LNCAP (cell line): Measurements from ENCODE around the gene COL18A1.

Experiments used
- TF ChIP-seq, protein P1 (sequence below): fragments of 450-650 bp; IDR thresholded peaks from 2 replicates; pipeline ENCODE4 v1.5.1; 2017; ENCODE audit warnings: mild to moderate bottlenecking

COL18A1 gene

DNA sequence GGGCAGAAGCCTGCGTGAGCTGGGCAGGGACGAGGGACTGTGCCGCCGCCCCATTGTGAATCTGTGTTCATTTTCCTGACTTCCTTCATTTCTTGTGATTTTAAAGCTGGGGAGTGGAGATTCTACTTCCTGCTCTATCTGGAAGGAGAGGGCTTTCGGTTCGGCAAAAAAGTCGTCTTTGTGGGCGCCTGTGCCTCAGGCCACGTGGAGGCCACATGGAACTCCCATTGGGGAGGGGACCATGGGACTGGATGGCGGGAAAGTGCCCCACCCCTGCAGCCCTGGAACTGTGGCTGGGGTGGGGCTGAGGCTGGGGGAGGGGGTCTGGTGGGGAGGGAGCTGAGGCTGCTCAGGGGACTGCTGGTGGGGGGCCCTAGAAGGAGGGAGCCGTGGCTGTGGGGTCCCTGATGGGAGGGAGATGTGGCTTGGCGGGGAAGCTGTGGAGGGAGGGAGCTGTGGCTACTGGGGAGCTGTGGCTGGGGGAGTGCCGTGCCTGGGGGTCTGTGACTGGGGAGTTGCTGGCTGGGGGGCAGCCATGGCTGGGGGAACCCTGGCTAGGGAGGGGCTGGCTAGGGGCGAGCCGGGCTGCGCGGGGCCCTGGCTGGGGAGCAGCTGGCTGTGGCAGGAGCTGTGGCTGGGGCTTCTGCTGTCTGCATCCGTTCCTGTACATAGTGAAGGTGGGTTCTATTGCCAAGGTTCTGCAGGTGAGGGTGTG is 31.5 kb downstream of the COL18A1 start:
- TF ChIP-seq, protein P1, sequence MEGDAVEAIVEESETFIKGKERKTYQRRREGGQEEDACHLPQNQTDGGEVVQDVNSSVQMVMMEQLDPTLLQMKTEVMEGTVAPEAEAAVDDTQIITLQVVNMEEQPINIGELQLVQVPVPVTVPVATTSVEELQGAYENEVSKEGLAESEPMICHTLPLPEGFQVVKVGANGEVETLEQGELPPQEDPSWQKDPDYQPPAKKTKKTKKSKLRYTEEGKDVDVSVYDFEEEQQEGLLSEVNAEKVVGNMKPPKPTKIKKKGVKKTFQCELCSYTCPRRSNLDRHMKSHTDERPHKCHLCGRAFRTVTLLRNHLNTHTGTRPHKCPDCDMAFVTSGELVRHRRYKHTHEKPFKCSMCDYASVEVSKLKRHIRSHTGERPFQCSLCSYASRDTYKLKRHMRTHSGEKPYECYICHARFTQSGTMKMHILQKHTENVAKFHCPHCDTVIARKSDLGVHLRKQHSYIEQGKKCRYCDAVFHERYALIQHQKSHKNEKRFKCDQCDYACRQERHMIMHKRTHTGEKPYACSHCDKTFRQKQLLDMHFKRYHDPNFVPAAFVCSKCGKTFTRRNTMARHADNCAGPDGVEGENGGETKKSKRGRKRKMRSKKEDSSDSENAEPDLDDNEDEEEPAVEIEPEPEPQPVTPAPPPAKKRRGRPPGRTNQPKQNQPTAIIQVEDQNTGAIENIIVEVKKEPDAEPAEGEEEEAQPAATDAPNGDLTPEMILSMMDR, result no peak

DNA sequence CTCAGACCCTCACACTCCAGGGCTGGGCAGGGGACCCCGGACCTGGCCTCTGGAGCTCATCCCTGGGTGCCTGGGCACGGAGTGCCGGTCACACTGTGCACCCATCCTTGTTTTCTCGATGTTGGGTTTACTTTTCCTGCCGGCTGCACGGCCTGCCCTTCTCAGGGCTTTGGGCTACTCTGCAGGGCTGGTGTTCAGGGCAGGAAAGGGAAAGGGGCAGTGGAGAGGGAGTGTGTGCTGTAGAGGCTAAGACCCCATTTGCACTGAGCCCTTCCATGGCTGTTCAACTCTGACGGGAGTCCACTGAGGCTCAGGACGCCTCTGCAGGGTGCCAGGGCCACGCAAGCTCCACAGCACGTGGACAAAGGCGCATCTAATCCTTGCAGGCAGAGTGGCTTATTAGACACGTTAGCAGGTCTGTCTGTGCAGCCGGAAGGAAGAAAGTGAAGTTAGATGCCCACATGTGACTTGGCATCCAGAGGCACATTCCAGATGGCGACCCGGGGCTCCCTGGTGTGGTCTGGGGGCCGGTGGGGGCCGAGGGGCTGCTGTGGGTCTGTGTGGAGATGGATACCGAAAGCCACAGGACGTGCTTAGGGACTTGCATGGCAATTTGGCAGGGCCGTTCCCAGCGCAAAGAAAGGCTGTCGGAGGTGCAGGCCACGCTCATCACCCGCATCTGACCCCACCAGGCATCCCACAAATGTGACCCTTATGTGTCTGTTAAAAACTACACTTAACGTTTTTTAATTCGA is 33.6 kb downstream of the COL18A1 start:
- TF ChIP-seq, protein P1, result no peak

DNA sequence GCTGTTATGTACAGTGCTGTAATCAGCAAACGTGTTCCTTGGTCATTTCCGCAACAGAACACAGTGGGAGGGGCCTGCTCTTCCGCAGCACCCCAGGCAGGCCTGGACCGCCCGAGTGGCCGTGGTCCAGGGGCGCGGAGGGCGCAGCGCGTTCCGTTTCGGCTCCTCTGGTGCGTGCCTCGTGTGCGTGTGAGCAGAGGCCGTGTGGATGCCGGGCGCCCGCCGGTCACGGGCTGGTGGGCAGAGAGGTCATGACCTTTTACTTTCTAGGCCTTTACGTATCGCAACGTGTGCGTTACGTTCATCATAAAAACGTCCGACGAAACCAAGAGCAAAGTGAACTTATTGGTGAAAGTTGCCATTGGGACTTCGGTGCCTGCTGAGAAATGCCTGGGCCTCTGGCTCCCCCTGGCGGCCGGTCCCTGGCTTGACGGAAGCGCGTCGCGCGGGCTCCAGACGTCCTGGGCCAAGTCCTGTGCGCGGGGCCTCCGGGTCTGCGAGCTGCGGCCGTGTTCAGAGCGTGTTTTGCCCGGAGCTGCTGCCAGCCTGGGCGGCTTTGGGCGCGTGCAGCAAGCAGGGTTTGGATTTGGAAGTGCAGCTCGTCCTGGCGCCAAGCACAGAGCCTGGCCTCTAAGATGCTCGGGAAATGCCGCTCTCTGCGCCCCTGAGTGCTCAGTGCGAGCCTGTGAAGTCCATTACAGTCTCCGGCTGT is 34.4 kb downstream of the COL18A1 start:
- TF ChIP-seq, protein P1, result peak; percentile 85

DNA sequence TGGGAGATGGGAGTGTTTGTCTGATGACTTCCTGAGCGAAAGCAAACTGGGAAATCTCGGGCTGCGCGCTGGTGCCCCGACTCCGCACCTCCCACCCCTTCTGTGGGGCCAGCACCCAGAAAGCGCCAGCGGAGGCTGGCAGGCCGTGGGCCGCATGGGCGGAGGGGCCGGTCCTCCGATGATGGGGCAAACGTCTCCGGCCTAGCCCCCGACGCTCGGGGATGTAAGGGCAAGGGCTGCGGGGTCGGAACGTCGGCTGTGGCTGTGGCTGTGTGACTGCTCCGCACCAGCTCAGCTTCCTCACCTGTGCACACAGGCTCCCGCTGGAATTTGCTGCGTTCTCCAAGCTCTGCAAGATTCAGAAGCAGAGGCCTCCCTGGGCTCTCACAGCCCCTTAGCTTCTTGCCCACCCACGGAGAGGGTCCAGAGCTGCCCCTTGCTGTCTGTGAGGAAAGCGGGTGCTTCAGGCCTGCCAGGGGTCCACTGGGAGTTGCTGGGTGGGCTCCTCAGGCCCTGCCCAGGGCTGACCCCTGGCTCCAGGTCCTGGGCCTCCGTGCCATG is 35.0 kb downstream of the COL18A1 start:
- TF ChIP-seq, protein P1, result no peak

DNA sequence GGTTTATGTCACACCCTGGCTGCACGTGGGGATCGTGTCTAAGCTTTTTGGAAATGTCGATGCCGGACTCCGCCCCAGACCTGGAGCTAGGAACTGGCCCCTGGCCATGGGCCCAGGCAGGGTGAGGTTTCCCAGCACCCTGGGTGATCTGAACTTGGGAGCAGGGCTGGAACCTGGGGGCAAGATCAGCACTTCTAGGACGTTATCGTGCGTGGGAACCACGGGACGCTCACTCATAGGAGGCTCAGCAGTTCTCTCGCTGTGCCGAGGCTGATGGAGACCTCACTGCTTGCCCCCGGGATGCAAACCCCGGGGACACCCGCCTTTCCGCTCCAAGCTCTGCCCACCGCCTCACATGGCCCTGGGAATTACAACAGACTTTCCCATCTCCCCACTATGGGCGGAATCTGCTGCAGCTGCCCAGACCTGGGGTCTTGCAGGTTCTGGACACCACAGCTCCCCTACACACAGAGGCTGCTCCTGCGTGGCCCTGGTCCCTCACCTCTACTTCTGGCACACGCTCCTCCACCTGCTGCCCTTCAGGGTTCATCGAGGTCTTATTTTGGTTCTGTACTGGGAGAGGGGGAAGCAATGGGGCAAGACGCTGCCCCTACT is 35.9 kb downstream of the COL18A1 start:
- TF ChIP-seq, protein P1, result no peak

DNA sequence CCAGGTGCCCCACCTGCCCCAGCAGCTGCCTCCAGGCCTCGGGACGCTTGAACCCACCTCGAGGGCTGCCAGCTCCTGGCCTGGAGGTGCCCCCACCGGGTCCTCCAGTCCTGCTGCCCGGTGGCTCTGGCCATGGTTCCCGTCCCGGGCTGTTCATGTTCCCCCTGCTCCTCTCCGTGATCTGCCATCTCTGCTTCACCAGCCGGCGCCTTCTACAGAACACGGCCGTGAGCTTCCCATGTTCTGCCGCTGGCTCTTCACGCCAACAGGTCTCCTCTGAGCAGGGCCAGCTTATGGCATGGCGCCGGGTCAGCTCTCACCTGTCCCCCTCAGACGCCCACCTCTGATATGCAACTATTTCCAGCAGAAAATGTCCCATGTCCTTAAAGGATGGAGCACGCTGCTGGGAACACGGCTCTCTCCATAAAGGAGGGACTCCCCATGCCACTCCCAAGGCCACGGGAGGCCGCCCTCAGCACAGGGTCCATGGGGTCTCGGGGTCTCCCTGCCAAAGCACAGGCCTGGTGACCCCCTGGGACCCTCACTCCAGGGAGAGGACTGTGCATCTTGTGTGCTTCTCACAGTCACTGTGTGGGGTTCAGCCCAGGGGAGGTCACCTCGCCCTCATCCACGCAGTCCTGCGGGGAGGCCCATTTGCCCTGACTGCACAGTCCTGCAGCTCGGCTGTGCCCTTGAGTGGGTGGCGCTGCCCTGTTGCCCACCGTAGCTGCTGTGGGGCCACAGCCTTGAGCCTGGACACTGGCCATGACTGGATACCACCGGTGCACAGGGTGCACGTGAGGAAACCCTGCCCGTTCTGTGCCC is 36.7 kb downstream of the COL18A1 start:
- TF ChIP-seq, protein P1, result no peak
